Measurements from ENCODE around the gene VILL.

GRCh38 chr3:37964716-37965115, 25.9 kb upstream of the VILL start:
- TF ChIP-seq FOXM1 (IDR thresholded peaks at IDR 0.05; ENCODE audit: low read depth) (no peak), CTCF (IDR thresholded peaks at IDR 0.05) (no peak), MEF2A (IDR thresholded peaks at IDR 0.05; ENCODE audit: borderline replicate concordance, low read depth) (no peak), JUND (IDR thresholded peaks at IDR 0.05) (no peak), TEAD4 (IDR thresholded peaks at IDR 0.05; ENCODE audit: borderline replicate concordance, insufficient read depth) (no peak), YY1 (IDR thresholded peaks at IDR 0.05; ENCODE audit: low read depth) (no peak), EP300 (IDR thresholded peaks at IDR 0.05; ENCODE audit: borderline replicate concordance in 1 of 2, low read depth in 1 of 2, low read length in 1 of 2) (no peak), REST (IDR thresholded peaks at IDR 0.05; ENCODE audit: low read depth, low read length) (no peak), EZH2phosphoT487 (IDR thresholded peaks at IDR 0.05; ENCODE audit: borderline replicate concordance, low read depth) (no peak), NFIC (IDR thresholded peaks at IDR 0.05; ENCODE audit: borderline replicate concordance) (no peak), ZBTB33 (IDR thresholded peaks at IDR 0.05; ENCODE audit: borderline replicate concordance, low read depth) (no peak)

Measured in SK-N-SH (cell line).